Astrocyte of the hippocampus (primary cell): Measurements from ENCODE around the gene DPM1.

Experiments used
- DNase-seq: peaks from one replicate; pipeline ENCODE4 v3.0.0; 2011; ENCODE audit warnings: low read depth, low spot score

The DPM1 gene

GRCh38 chr20:50957798-50958614, at the start of gene DPM1:
DPM1 (minus strand) TSS chr20:50958532; CDS start chr20:50958523, 9 bp downstream.
- DNase-seq = peak; percentile 93

- DNase-seq = no peak
These were observed 46.9 kb upstream of the DPM1 start for GRCh38 chr20:51005214-51005613.

GRCh38 chr20:51004781-51005180, 46.4 kb upstream of the DPM1 start:
- no peak for DNase-seq

GRCh38 chr20:51004305-51004727, 46.0 kb upstream of the DPM1 start:
- DNase-seq = no peak

- DNase-seq = no peak
These were observed 45.4 kb upstream of the DPM1 start for GRCh38 chr20:51003753-51004152.

GRCh38 chr20:51002633-51003032, 44.3 kb upstream of the DPM1 start:
- DNase-seq = no peak

- peak; percentile 38 for DNase-seq
These were observed 43.3 kb upstream of the DPM1 start for GRCh38 chr20:51001430-51002265.

- DNase-seq = no peak
These were observed 41.0 kb upstream of the DPM1 start for GRCh38 chr20:50999355-50999754.

GRCh38 chr20:50996901-50997865, 38.9 kb upstream of the DPM1 start:
- peak; percentile 54 for DNase-seq

GRCh38 chr20:50995506-50995905, 37.2 kb upstream of the DPM1 start:
- DNase-seq = no peak

GRCh38 chr20:50993876-50994275, 35.5 kb upstream of the DPM1 start:
- DNase-seq = peak; percentile 34

GRCh38 chr20:50992733-50993457, 34.6 kb upstream of the DPM1 start:
- DNase-seq = peak; percentile 76

GRCh38 chr20:50992336-50992732, 34.0 kb upstream of the DPM1 start:
- DNase-seq = no peak

GRCh38 chr20:50991076-50991475, 32.7 kb upstream of the DPM1 start:
- DNase-seq = no peak

GRCh38 chr20:50987493-50988210, 29.3 kb upstream of the DPM1 start:
- peak; percentile 94 for DNase-seq

- no peak for DNase-seq
These were observed 25.0 kb upstream of the DPM1 start for GRCh38 chr20:50983321-50983720.

GRCh38 chr20:50982363-50982762, 24.0 kb upstream of the DPM1 start:
- DNase-seq = peak; percentile 62

GRCh38 chr20:50981714-50982048, 23.3 kb upstream of the DPM1 start:
- DNase-seq = no peak

- peak; percentile 84 for DNase-seq
These were observed 22.8 kb upstream of the DPM1 start for GRCh38 chr20:50980851-50981713.
